Ascending aorta (tissue), 2 donors: ENCODE data around the gene HLA-DQB2. TPM values are rescaled to one million over a fixed set of nuclear protein-coding genes. Genes with fewer than 3 reads are reported as not detected.
"Not testable (repeated sequence)": the region's sequence is repeated elsewhere in the genome, so short reads cannot be mapped to it uniquely, and the experiment has no call there.

ENCODE experiments used
- DNase-seq, 2 donors: peaks; one replicate each; pipeline ENCODE4 v3.0.0-alpha.2; 2019; ENCODE audit warnings: low spot score in 2 of 2
- H3K27ac ChIP-seq, 2 donors: fragments of 200-600 bp; sonication (generic); one replicate each; pipeline ENCODE4 v1.5.1; 2016 to 2017; ENCODE audit warnings: mild to moderate bottlenecking in 1 of 2
- H3K27me3 ChIP-seq: fragments of 200-600 bp; sonication (generic); one replicate; pipeline ENCODE4 v1.5.1; 2017
- H3K36me3 ChIP-seq, 2 donors: fragments of 200-600 bp; sonication (generic); one replicate each; pipeline ENCODE4 v1.5.1; 2016
- H3K4me1 ChIP-seq, 2 donors: fragments of 200-600 bp; sonication (generic); one replicate each; pipeline ENCODE4 v1.5.1; 2016 to 2017; ENCODE audit warnings: mild to moderate bottlenecking in 1 of 2
- H3K4me3 ChIP-seq, 2 donors: fragments of 200-600 bp; sonication (generic); one replicate each; pipeline ENCODE4 v1.5.1; 2016 to 2017; ENCODE audit warnings: mild to moderate bottlenecking in 1 of 2
- H3K9me3 ChIP-seq, 2 donors: fragments of 200-600 bp; sonication (generic); one replicate each; pipeline ENCODE4 v1.5.1; 2016
- CTCF ChIP-seq, 3 experiments: fragments of 200-600 bp in 2 of 3; fragments of 450-650 bp in 1 of 3; sonication (generic) in 2 of 3; IDR thresholded peaks; one replicate each; pipeline ENCODE4 v1.5.1; 2016 to 2019; ENCODE audit warnings: antibody characterized with exemption in 3 of 3, mild to moderate bottlenecking in 1 of 3, moderate library complexity in 1 of 3
- intact Hi-C: fragments of 100-400 bp; cut with DNase I; formaldehyde crosslinking; loops from one replicate; pipeline ENCODE4 v1.15.1; 2023
- total RNA-seq: library from RNA; depleted of rRNA; stranded (reverse); fragments of >200 nt; gene quantifications from one replicate; pipeline ENCODE4 v1.1.0, GENCODE V29; 2016

The HLA-DQB2 gene
- total RNA-seq, result 0.53 TPM

- Histone ChIP-seq H3K9me3 (no peaks in the 10 kb centered on the region), H3K4me3 (no peak within 1 kb of the TSS), H3K36me3 (no peaks in the 10 kb centered on the region), H3K4me1 (no peaks in the 10 kb centered on the region), H3K27me3 (no peaks in the 10 kb centered on the region), H3K27ac (no peak within 1 kb of the TSS)
- DNase-seq, result no peak
- no peak for TF ChIP-seq CTCF (IDR thresholded peaks at IDR 0.05)
- intact Hi-C loops, result no loop called here
Measured at GRCh38 chr6:32763421-32763820, at the start of gene HLA-DQB2. Gene HLA-DQB2 (minus strand): TSS chr6:32763532. CDS start chr6:32763470, 62 bp downstream.

- TF ChIP-seq CTCF (IDR thresholded peaks at IDR 0.05), result no peak
- intact Hi-C loops, result no loop called here
Measured at GRCh38 chr6:32809171-32809570, 45.8 kb upstream of the HLA-DQB2 start.

GRCh38 chr6:32807020-32807580 is 43.8 kb upstream of the HLA-DQB2 start:
- H3K27ac ChIP-seq, result no peak overlapping the region
- no peak overlapping the region for H3K4me3 ChIP-seq
- no peak for TF ChIP-seq CTCF (IDR thresholded peaks at IDR 0.05)
- H3K9me3 ChIP-seq, result no peaks in the 10 kb centered on the region
- no peaks in the 10 kb centered on the region for H3K27me3 ChIP-seq
- intact Hi-C loops, result no loop called here
- DNase-seq, result no peak
- H3K4me1 ChIP-seq, result no peaks in the 10 kb centered on the region
- no peaks in the 10 kb centered on the region for H3K36me3 ChIP-seq

More at GRCh38 chr6:32809171-32809570, 45.8 kb upstream of the HLA-DQB2 start:
- Histone ChIP-seq H3K4me3 (no peak overlapping the region), H3K27ac (no peak overlapping the region), H3K36me3 (no peaks in the 10 kb centered on the region), H3K27me3 (no peaks in the 10 kb centered on the region), H3K9me3 (no peaks in the 10 kb centered on the region), H3K4me1 (no peaks in the 10 kb centered on the region)
- DNase-seq, result no peak

GRCh38 chr6:32805404-32805803 is 42.1 kb upstream of the HLA-DQB2 start:
- H3K27ac ChIP-seq, H3K9me3 ChIP-seq, H3K4me1 ChIP-seq, DNase-seq, intact Hi-C loops, H3K27me3 ChIP-seq, H3K4me3 ChIP-seq, H3K36me3 ChIP-seq: not testable (repeated sequence)

GRCh38 chr6:32803416-32803815 is 40.1 kb upstream of the HLA-DQB2 start:
- Histone ChIP-seq H3K27ac (no peak overlapping the region), H3K4me1 (no peaks in the 10 kb centered on the region), H3K4me3 (no peak overlapping the region), H3K36me3 (no peaks in the 10 kb centered on the region), H3K9me3 (no peaks in the 10 kb centered on the region), H3K27me3 (peaks cover 4% of the 10 kb centered on the region)
- intact Hi-C loops, result no loop called here
- TF ChIP-seq CTCF (IDR thresholded peaks at IDR 0.05), result no peak
- no peak for DNase-seq

GRCh38 chr6:32799740-32800139 is 36.4 kb upstream of the HLA-DQB2 start:
- intact Hi-C loops, result loop anchor here (10.0 kb wide), 1 partner anchor 555 kb away; no protein-coding TSS in a partner anchor
- no peak for DNase-seq
- H3K4me1 ChIP-seq, result no peaks in the 10 kb centered on the region
- TF ChIP-seq CTCF (IDR thresholded peaks at IDR 0.05), result no peak
- no peak overlapping the region for H3K27ac ChIP-seq
- H3K4me3 ChIP-seq, result no peak overlapping the region
- H3K9me3 ChIP-seq, result no peaks in the 10 kb centered on the region
- H3K27me3 ChIP-seq, result peaks cover 4% of the 10 kb centered on the region
- H3K36me3 ChIP-seq, result no peaks in the 10 kb centered on the region
